ENCODE measurements around the gene LIPI.
"Not testable (repeated sequence)": the region's sequence is repeated elsewhere in the genome, so short reads cannot be mapped to it uniquely, and the experiment has no call there.

Gene LIPI

DNA sequence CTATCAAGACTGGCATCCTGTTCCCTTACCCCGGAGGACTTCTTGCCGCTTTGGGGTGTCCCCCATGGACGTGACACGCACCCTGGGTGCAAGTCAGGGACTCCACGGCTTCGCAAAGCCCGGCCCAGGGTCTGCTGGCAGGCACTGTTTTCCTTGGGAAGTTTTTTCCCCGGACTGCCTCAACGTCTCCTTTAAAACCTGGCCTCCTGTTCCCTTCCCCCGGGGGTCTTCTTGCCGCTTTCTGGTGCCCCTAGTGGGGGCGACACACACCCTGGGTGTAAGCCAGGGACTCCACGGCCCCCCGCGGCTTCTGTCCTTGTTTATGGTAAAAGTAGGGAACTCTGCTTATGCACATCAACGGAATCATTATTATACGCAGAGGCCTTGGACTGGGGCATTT is 136.6 kb downstream of the LIPI start:
- DNase-seq (ENCODE audit: low read depth in 2 of 2, low spot score in 1 of 2), result no peak

DNA sequence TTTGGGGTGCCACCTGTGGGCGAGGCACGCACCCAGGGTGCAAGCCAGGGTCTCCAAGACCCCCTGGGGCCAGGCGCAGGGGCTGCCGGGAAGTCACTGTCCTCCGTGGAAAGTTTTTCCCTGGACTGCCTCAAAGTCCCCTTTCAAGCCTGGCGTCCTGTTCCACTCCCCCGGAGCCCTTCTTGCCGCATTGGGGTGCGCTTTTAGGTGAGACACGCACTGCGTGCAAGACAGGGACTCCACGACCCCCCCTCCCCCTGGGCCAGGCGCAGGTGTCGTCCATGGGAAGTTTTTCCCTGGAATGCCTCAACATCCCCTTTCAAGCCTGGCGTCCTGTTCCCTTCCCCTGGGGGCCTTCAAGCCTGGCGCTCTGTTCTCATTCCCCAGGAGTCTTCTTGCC is 137.1 kb downstream of the LIPI start:
- DNase-seq (ENCODE audit: low read depth in 2 of 2, low spot score in 1 of 2), result no peak

DNA sequence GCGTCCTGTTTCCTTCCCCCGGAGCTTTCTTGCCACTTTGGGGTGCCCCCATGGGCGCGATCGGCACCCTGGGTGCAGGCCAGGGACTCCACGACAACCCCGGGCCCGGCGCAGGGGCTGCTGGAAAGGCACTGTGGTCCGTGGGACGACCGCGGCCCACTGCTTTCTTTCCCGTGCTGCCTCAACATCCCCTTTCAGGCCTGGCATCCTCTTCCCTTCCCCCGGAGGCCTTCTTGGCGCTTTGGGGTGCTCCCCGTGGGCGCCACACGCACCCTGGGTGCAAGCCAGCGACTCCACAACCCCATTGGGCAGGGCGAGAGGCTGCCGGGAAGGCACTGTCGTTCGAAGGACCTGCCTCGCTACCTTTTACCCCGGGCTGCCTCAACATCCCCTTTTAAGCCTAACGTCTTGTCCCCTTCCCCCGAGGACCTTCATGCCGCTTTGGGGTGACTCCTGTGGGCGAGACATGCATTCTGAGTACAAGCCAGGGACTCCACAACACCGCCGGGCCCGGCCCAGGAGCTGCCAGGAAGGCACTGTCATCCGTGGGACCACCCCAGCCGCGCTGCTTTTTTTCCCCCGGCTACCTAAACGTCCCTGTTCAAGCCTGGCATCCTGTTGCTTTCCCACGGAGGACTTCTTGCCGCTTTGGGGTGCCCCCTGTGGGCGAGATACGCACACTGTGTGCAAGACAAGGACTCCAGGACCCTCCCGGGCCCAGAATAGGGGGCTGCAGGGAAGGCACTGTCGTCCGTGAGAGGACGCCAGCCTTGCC is 137.8 kb downstream of the LIPI start:
- DNase-seq (ENCODE audit: low read depth in 2 of 2, low spot score in 1 of 2), result no peak

DNA sequence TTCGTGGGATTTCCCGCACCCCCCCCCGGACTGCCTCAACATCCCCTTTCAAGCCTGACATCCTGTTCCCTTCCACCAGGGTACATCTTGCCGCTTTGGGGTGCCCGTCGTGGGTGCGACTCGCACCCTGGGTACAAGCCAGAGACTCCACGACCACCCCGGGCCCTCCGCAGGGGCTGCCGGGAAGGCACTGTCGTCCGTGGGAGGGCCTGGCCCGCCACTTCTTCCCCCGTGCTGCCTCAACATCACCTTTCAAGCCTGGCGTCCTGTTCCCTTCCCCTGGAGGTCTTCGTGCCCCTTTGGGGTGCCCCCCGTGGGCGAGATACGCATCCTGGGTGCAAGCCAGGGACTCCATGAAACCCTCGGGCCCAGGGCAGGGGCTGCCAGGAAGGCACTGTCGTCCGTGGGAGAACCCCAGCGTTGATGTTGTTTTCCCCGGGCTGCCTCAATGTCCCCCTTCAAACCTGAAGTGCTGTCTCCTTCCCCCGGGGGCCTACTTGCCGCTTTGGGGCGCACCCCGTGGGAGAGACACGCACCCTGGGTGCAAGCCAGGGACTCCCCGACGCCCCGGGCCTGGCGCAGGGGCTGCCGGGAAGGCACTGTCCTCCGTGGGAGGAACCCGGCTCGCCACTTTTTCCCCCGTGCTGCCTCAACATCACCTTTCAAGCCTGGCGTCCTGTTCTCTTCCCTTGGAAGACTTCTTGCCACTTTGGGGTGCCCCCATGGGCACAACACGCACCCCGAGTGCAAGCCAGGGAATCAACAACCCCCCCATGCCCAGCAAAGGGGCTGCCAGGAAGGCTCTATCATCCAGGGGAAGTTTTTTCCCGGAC is 138.6 kb downstream of the LIPI start:
- DNase-seq (ENCODE audit: low read depth in 2 of 2, low spot score in 1 of 2), result no peak

DNA sequence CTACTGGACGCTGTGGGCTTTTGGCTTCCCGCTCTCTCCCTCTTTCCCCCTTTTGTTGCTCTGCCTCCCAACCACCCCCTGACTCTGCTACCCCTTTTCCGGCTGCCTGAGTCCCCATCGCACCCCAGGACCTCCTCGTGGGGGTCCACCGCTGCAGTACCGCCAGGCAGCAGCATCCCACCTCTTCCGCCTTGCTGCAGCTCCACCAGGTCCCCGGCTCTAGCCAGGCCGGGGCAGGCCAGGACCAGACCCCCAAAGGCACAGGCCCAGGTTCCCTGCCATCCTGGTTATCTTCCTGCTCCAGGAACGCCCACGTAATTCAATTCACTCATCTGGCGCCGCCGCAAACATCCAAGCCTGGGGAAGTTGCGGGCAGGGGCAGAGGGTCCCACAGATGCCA is 139.8 kb downstream of the LIPI start:
- no peak for DNase-seq (ENCODE audit: low read depth in 2 of 2, low spot score in 1 of 2)

DNA sequence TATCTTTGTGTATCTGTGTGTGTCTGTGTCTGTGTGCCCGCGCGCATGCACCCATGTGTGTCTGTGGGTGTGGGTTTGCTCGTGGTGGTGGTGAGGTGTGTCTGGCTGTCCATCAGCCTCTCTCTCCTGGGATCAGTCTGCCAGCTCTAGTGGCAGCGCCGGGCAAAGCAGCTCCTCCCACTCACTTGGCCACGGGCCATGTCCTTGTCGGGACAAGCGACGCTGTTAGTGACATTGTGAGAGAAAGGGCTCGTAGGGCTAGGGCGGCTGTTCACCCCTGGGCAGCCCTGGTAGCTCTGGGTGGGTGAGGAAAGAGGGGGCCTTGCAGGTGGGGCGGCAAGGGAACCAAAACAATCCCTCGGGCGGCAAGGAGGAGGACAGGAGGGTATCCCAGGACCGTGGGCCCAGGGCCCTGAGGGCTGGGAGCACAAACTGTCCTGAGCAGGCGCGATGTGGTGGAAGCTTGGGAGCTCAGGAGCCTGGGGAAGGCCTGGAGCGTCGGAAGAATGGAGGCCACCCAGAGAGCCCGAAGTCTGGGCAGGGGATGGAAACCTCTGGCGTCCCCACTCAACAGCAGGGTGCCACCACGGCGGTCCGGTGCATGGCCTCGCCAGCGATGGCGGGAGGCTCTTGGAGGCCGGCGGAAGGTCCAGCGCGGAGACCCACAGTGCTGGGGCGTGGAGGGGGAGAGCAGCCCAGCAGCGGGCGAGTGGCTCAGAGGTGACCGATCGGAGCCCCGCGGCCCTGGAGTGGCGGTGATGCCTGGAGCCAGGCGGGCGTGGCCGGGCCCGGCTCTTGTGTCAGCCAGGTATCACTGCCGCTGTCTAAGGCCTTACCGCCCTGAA is 140.5 kb downstream of the LIPI start:
- no peak for DNase-seq (ENCODE audit: low read depth in 2 of 2, low spot score in 1 of 2)

DNA sequence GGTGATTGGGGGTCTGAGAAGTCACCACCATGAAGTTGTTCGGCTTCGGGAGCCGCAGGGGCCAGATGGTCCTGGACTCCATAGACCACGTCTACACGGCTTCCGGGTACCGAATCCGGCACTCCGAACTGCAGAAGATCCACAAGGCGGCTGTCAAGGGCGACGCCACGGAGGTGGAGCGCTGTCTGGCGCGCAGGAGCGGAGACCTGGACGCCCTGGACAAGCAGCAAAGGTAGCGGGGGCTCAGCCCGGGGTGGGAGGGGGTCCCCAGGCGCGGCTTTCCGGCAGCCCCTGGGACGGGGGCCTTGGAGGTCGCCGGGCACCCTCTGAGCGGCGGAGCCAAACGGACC is 146.5 kb downstream of the LIPI start:
- no peak for DNase-seq (ENCODE audit: low read depth in 2 of 2, low spot score in 1 of 2)

DNA sequence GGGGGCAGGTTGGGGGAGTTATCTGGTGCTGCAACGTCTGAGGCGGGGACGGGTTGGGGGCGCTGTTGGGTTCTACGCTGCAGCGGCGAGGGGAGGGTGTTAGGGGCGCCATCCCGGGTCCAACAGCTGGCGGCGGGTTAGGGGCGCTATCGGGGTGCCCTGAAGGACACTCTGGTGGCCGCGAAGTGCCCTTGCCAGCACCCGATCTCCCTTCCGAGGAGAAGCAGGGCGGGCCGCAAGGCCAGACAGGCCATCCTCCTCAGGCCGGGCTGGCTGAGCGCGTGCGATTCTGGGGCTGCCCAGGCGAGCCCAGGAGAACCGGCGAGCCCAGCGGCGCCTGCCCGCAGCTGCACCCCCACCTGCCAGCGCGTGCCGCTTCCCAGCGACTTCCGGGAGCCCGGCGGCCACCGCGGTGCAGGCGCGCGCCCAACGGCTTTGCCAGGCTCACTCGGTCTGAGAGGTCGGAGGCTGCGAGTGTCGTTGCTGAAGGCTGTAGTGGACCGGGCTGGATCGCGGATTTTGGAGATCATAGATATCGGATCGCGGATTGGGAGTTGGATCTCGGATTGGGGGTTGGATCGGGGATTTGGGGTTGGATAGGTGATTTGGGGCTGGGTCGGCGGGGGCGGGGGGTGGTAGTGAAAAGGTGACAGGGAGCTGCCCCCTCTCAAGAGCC is 147.0 kb downstream of the LIPI start:
- DNase-seq (ENCODE audit: low read depth in 2 of 2, low spot score in 1 of 2), result not testable (repeated sequence)

DNA sequence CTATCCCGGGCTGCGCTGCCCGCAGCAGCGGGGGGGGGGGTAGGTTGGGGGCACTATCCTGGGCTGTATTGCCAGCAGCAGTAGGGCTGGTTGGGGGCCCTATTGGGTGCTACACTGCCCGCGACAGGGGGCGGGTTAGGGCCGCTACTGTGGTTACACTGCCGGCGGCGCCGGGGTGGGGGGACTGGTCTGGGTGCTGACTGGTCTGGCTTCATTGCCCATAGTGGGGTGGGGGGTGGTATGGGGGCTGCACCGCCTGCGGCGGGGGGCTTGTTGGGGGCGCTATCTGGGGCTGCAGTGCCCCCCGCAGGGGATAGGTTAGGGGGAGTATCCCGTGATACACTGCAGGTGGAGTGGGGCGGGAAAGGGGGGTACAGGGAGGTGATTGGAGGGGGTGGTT is 148.1 kb downstream of the LIPI start:
- not testable (repeated sequence) for DNase-seq (ENCODE audit: low read depth in 2 of 2, low spot score in 1 of 2)

DNA sequence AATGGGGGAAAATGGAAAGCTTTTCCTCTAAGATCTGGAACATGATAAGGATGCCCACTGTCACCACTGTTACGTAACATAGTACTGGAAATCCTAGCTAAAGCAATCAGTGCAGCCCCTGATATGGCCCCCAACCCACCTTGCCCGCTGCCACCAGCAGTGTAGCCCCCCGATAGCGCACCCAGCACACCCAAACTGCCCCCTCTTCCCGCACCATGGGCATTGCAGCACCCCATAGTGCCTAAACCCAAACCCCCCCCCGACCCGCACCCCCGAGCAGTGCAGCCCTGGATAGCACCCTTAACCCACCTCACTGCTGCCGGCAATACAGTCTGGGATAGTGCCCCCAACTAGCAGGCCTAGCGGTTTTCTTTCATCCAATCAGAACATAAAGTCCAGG is 148.9 kb downstream of the LIPI start:
- not testable (repeated sequence) for DNase-seq (ENCODE audit: low read depth in 2 of 2, low spot score in 1 of 2)

DNA sequence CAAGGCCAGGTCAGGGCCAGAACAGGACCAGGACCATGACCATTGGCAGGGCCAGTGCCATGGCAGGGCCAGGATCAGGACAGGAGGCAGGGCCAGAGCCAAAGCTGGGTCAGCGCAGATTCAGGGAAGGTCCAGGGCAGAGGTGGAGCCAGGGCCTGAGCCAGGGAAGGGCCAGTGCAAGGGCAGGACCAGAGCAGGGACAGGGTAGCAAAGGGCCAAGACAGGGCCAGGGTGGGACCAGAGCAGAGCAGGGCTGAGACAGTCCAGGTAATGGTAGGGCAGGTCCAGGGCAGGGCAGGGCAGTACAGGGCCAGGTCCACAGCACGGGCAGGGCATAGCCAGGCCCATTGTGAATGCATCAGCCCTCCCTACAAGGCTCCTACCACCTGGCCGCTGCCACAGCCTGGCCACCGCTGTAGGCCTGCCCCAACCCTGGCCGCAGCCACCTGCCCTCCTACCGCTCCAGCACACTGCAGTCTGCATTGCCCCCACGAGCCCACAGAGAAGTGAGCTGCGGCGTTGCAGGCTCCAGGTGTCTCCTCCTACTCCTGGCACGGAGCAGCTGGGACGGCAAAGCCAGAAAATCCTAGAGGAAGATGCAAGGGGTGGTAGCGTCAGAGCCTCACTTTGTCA is 151.6 kb downstream of the LIPI start:
- not testable (repeated sequence) for DNase-seq (ENCODE audit: low read depth in 2 of 2, low spot score in 1 of 2)
